ENCODE measurements around the gene FAM120A.

The FAM120A gene

GRCh38 chr9:93597871-93598646 is 146.6 kb downstream of the FAM120A start:
- Histone ChIP-seq H4K20me1 (ENCODE audit: insufficient read depth) (no peaks in the 10 kb centered on the region), H3K36me3 (ENCODE audit: insufficient read depth) (no peaks in the 10 kb centered on the region), H3K4me2 (no peak overlapping the region), H3K9ac (no peak overlapping the region), H3K27ac (no peak overlapping the region), H3K27me3 (ENCODE audit: insufficient read depth, low read depth) (no peaks in the 10 kb centered on the region), H3K79me2 (ENCODE audit: insufficient read depth, low read depth) (no peaks in the 10 kb centered on the region), H3K4me1 (ENCODE audit: low read depth, poor library complexity, severe bottlenecking) (peaks cover 2% of the 10 kb centered on the region), H2AFZ (ENCODE audit: low read depth) (no peak overlapping the region), H3K4me3 (IDR thresholded peaks at IDR 0.05; ENCODE audit: insufficient read depth, low read depth, low read length) (no peak overlapping the region)
- TF ChIP-seq CTCF (conservative IDR thresholded peaks at IDR 0.05; ENCODE audit: low read depth, low read length) = no peak

GRCh38 chr9:93598647-93599241 is 147.3 kb downstream of the FAM120A start:
- Histone ChIP-seq H3K9ac (no peak overlapping the region), H3K4me2 (no peak overlapping the region), H2AFZ (ENCODE audit: low read depth) (no peak overlapping the region), H3K27ac (no peak overlapping the region), H3K36me3 (ENCODE audit: insufficient read depth) (no peaks in the 10 kb centered on the region), H4K20me1 (ENCODE audit: insufficient read depth) (no peaks in the 10 kb centered on the region), H3K4me1 (ENCODE audit: low read depth, poor library complexity, severe bottlenecking) (peaks cover 2% of the 10 kb centered on the region), H3K4me3 (IDR thresholded peaks at IDR 0.05; ENCODE audit: insufficient read depth, low read depth, low read length) (no peak overlapping the region), H3K27me3 (ENCODE audit: insufficient read depth, low read depth) (no peaks in the 10 kb centered on the region), H3K79me2 (ENCODE audit: insufficient read depth, low read depth) (no peaks in the 10 kb centered on the region)
- TF ChIP-seq CTCF (conservative IDR thresholded peaks at IDR 0.05; ENCODE audit: low read depth, low read length) = no peak

GRCh38 chr9:93599571-93600403 is 148.3 kb downstream of the FAM120A start:
- no peak for TF ChIP-seq CTCF (conservative IDR thresholded peaks at IDR 0.05; ENCODE audit: low read depth, low read length)
- Histone ChIP-seq H3K27me3 (ENCODE audit: insufficient read depth, low read depth) (no peaks in the 10 kb centered on the region), H3K4me3 (IDR thresholded peaks at IDR 0.05; ENCODE audit: insufficient read depth, low read depth, low read length) (no peak overlapping the region), H3K4me1 (ENCODE audit: low read depth, poor library complexity, severe bottlenecking) (peaks cover 2% of the 10 kb centered on the region), H3K79me2 (ENCODE audit: insufficient read depth, low read depth) (no peaks in the 10 kb centered on the region), H3K36me3 (ENCODE audit: insufficient read depth) (no peaks in the 10 kb centered on the region), H3K4me2 (no peak overlapping the region), H2AFZ (ENCODE audit: low read depth) (no peak overlapping the region), H3K27ac (no peak overlapping the region), H4K20me1 (ENCODE audit: insufficient read depth) (no peaks in the 10 kb centered on the region), H3K9ac (no peak overlapping the region)

- no peaks in the 10 kb centered on the region for H3K36me3 ChIP-seq (ENCODE audit: insufficient read depth)
- H3K4me3 ChIP-seq (IDR thresholded peaks at IDR 0.05; ENCODE audit: insufficient read depth, low read depth, low read length) = no peak overlapping the region
- H3K4me2 ChIP-seq = no peak overlapping the region
- H2AFZ ChIP-seq (ENCODE audit: low read depth) = no peak overlapping the region
- H3K79me2 ChIP-seq (ENCODE audit: insufficient read depth, low read depth) = no peaks in the 10 kb centered on the region
- no peak for TF ChIP-seq CTCF (conservative IDR thresholded peaks at IDR 0.05; ENCODE audit: low read depth, low read length)
- H3K9ac ChIP-seq = no peak overlapping the region
- H3K27ac ChIP-seq = no peak overlapping the region
- peaks cover 2% of the 10 kb centered on the region for H3K4me1 ChIP-seq (ENCODE audit: low read depth, poor library complexity, severe bottlenecking)
- H3K27me3 ChIP-seq (ENCODE audit: insufficient read depth, low read depth) = no peaks in the 10 kb centered on the region
- H4K20me1 ChIP-seq (ENCODE audit: insufficient read depth) = no peaks in the 10 kb centered on the region
These were observed 149.0 kb downstream of the FAM120A start for GRCh38 chr9:93600504-93600903.

All from KMS-11 (cell line).